EH (cell line): ENCODE data around the gene MYEOV.

Experiments used
- DNase-seq: peaks from one replicate; pipeline ENCODE4 v3.0.0-alpha.2; 2015; ENCODE audit warnings: low read depth

Gene MYEOV

DNA sequence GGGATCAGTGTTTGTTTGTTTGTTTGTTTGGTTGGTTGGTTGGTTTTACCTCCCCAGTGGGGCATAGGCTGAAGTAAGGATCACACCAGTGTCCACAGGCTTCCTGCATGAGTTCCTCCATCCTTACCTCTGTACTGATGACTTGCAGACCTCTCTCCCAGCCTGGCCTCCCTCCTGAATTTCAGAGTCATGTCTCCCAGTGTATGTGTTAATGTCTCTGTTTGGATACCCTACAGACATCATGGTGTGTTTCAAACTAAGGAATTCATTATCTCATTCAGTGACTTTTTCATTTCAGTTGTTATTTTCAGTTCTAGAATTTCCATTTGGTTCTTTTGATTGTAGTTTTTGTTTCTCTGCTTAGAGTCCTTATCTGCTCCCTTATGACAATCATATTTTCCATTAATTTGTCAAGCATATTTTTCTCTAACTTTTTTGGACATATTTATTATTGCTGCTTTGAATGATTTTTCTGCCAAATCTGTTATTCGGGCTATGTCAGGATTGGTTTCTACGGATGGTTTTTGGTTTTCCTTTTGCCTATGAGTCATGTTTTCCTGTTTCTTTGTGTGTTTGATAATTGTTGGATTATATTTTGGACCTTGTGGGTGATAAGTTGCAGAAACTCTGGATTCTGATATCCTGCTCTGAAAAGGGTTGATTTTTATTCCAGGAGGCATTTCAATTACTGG lies 23.6 kb downstream of the MYEOV start:
- peak; percentile 55 for DNase-seq

DNA sequence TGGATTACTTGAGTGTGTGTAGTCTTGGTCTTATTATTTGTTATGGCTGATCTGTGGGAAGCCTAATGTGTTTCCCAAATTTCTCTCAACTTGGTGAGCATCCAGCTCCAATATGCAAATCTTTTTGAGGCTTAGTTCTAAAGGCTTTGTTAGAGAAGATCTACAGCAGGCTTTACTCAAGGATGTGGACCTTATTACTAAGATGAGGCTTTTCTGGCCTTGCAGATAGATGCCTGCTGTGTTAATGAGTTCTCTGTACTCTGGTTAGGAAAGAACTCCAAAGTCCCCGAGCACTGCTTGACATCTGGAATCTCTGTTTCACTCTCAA lies 24.1 kb downstream of the MYEOV start:
- DNase-seq: no peak

DNA sequence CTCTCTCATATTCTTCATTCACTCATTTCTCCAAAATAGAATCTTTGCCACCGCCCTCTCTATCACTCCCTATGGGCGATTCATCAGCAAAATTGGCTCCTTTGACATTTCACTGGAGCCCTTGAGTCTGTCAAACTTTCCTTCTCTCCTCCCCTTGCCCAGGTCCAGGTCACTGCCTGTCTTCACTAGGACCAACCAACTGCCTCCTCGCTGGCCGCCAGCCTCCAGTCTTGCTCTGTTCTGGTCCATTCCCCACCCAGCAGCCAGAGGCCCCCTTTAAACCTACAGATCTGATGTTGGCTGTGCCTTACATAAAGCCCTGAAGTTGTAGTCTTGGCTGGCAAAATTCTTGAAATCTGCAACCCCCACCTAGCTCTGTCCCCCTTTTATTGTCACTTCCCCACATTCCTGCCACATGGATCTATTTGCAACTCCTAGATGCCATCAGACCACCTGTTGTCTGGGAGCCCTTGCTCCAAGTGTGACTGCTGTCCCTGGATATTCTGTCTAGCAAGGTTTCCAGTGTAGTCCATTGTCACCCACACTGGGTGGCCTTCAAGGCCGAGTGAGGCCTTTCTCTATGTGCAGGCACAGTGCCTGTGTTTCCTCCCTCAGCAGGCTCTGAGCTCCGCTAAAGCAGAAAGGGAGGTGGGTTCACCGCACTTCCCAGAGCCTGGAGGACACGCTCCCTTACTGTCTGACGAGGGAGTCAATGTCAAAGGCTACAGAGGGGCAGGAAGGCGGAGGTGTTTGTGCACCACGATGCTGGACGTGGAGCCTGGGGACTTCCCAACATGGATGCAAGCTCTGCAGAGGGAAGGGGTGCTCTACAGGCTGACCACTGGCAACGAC lies 25.5 kb downstream of the MYEOV start:
- DNase-seq: no peak

DNA sequence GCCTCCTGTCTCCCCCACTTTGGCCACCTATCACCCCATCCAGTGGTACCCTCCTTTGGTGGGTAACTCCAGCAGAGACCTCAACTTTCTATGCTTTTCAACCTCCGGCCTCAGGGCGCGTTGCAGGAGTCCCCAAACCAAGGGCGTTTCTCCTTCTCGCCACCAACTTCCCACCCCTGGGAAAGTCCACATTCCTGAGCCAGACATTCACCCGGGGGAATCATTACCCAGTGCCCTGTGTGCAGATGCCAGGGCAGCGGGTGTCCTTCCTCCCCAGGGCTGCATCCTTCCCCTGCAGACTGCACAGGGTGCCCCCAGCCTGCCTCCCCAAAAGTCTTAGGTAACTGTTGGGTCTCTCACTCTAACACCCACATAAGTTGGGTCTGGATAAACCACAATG lies 26.4 kb downstream of the MYEOV start:
- DNase-seq: peak; percentile 62

DNA sequence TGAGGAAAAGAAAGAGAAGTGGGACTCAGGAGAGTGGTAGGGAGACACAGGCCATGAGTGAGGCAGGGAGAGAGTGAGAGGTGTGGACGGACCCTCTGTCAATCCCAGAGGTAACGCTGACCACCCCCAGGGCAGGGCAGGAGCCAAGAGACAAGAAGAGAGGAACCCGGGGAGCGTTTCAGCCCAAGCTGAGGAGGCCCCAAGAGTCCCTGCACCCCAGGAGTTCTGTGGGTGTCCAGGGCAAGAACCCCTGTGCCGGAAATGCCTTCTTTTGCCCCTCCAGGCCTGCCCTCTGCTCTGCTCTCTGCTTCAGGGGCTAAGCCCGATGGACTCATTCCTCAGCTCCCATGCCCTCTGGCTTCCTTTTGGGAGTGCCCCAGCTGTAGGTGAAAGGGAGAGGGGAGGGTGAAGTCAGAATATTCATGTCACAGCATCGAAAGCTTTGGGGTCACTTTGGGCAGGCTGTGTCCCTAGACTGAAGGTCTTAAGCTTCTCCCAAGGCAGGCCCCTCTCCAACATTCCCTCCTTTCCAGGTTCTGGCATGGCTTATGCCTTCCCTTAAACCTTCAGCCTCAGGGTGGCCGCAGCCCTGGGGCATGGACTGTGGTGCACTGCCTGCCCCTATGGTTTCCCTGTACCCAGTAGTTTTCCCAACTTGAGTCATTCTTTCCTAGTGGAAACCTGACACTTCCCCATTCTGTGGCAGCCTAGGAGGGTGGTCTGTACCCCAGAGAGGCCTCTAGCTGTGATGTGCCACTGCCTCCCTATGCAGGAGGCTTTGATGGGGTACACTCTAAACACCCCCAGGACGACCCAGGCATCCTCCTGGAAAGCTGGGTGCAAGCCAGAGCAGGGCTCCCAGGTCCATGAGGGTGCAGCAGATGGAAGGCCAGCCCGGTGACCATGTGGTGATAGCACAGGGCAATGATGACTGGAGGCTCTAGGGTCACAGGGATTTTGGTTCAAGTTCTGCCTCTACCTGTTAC lies 27.1 kb downstream of the MYEOV start:
- DNase-seq: peak; percentile 79

DNA sequence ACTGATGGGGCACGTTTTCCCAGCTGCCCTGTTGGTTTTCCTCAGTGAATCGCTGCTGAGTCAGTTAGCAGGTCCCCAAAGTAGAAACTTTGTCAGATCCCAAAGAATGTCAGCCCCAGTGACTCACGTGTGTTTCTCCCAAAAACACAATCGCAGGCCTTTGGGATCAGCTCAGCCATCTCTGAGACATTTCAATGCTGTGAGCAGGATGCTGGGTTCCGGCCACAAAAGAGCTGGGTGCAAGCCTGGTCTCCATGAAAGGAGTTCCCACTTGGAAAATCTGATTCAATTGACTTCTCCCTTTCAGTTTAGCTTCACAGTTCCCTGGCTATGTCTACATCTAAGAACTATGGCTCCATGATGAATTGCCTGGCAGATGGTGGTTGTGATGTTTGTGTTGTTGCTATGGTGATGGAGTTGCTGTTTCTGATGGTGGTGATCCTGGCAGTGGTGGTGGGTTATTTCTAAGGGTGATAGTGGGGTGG lies 28.0 kb downstream of the MYEOV start:
- peak; percentile 99 for DNase-seq

DNA sequence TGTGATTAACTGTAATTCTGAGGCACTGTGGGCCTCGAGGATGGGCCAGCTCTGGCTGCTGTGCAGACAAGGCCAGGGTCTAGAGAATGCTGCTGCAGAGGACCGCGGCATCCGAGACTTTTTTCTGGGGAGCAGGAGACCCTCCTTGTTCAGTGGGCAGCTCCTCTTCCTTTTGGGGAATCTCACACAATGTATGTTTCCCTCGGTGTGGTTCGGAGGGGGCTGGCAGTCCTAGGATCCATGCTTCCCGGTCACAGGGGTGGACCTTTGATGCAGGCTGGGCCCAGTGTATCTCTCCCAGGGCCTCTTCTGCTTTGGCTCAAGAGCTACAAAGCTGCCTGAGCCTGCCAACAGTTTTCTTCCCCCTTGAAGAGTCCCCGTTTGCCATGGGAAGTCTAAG lies 31.5 kb downstream of the MYEOV start:
- DNase-seq: no peak

DNA sequence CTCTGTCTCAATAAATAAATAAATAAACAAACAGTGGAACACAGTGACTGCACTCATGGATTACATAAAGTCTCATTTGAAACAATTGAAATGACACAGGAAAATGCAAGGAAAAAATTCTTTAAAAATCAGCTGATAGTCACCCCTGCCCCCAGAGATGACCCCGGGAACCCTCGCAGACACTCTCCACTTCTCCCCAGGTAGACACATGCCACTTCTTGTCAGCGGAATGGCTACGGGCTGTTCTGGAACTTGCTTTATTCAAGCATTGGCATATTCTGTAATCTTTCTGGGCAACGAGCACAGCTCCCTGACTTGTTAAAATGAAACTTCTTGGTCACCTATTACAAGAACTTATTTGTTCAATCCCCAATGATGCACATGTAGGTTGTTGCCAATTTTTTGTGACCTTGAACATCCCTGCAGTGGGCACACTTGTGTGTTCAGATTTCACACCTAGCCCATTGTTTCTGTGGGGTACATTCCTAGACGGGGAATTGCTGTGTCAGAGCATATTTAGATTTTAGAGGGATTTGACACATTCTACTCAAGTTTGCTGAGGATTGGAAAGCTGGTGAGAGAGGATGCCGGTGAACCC lies 32.8 kb downstream of the MYEOV start:
- DNase-seq: no peak

DNA sequence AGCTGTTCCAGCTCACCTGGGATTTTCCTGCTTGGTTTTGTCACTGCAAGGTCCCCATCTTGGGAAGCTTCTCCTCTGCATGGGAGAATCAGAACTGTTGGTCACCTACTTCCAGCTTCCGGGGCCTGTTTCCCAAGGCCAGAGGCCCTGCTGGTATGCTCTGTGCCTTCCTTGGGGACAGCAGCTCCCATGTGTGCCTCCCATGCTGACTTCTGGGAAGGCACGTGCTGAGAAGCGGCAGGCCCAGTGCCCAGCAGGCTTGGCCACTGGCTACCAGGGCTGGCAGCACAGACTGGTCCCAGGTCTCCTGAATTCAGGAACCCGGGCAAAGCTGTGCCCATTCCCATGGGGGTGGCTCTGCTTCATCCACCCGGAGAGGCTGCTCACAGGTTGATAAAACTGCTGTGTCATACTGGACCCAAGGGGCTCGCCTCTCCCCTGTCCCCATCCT lies 33.8 kb downstream of the MYEOV start:
- no peak for DNase-seq

DNA sequence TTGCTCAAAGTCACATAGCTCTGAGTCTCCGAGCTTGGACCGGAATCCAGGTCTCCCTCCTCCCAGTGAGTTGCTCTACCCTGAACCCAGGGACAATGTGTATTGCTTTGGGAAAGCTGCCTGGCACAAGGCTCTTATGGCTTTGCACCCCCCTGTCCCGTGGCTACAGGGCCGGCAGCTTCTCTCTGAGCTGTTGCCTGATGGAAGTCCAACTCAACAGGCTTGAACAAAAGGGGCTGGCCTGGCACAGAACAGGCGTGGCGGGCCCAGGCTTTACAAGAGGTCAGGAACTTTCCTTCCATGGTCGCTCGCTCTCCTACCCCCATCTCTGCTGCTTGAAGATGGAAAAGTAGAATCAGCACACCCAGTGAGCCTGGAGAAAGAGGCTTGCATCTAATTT lies 34.3 kb downstream of the MYEOV start:
- no peak for DNase-seq

DNA sequence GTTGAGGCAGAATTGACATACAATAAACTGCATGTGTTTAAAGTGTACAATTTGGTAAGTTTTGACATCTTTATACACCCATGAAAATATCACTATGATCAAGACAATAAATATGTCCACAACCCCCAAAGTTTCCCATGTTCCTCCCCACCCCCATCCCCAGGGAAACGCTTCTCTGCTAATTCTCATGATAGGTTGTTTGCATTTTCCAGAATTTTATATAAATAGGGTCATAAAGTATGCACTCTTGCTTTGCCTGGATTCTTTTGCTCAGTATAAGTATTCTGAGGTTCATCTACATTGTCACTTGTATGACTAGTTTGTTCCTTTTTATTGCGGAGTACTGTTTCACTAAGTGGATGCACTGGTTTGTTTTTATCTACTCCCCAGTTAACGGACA lies 35.6 kb downstream of the MYEOV start:
- DNase-seq: no peak

DNA sequence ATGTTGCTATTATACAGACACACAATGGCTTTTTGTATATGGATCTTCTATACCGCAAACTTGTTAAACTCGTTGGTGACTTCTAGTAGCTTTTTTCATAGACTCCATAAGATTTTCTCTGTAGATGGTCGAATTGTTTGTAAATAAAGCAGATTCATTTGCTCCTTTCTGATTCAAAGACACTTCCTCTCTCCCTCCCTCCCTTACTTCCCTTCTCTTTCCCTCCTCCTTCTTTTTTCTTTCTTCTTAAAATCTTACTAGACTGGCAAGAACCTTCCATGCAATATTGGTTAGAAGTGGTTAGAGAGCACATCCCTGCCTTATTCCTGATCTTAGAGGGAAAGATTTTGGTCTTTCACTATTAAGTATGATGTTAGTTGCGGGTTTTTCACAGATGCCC lies 36.4 kb downstream of the MYEOV start:
- DNase-seq: no peak

DNA sequence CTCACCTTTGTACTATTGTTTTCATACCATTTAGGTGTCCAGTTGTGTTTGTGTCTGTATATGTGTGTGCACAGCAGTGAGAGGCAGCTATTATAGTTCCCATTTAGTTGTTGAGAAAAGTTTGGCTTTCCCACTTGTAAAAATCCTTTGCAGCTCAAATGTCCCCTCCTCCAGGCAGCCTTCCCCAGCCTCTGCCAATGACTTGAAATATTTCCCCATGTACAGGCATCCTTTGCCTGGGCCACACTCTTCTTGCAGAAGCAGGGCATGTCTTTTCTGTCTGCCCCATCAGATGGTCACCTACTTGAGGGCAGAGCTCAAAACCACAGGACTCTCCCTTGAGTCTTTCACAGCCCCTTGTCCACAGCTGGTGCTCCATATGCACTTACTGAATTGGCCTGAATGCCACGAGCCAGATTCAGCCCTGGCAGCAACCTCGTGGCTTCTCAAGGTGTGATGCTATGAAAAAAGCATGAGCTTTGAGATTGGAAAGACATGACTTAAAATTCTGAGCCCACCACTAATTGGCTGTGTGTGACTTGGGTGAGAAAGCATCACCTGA lies 39.3 kb downstream of the MYEOV start:
- no peak for DNase-seq

DNA sequence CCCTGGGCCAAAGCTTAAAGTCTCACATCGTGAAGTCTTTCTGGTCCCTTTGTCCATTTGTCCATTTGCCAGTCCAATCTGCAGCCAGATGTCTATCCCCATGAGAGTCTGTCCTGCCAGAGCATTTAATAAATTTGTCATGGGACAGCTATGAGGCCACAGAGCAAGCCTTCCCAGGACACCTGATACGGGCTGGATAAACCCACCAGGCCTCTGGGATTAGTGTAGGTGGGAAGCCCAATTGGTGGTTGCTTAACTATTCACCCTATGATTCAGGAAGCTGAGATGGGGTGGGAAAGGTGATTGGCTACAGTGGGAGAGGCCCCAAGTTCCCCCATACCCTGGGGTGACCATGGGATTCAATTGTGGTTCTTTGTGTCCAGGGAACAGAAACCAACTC lies 39.9 kb downstream of the MYEOV start:
- no peak for DNase-seq

DNA sequence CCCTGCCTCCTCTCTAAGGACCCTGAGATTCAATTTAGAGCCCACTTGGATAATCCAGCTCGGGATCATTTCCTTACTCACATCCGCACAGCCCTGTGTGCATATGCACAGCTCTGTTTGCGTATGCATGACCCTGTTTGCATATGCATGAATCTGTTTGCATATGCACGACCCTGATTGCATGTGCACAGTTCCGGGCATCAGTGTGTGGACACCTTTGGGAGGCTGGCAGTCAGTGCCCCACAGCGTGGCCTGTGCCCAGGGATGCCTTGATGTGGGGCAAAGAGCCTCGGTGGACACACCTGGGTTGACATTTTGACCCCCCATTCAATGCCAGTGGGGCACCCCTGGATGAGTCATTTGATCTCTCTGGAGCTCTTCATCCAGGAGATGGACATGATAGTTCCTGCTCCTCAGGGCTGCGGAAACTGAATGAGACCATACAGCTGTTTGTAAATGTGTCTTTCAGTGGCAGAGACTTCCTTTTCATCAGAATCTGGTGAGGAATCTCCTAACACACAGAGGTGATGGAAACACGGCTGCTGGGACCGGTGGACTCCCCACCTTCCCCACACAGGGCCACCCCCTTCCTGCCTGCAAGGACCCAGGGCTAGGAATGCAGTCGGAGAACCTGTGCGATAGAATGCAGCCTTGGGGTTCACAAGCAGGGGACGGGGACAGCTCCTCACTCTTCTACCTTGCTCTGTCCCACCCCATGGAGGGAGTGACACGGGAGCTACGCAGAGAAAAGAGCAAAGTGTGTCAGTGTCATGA lies 41.2 kb downstream of the MYEOV start:
- no peak for DNase-seq

DNA sequence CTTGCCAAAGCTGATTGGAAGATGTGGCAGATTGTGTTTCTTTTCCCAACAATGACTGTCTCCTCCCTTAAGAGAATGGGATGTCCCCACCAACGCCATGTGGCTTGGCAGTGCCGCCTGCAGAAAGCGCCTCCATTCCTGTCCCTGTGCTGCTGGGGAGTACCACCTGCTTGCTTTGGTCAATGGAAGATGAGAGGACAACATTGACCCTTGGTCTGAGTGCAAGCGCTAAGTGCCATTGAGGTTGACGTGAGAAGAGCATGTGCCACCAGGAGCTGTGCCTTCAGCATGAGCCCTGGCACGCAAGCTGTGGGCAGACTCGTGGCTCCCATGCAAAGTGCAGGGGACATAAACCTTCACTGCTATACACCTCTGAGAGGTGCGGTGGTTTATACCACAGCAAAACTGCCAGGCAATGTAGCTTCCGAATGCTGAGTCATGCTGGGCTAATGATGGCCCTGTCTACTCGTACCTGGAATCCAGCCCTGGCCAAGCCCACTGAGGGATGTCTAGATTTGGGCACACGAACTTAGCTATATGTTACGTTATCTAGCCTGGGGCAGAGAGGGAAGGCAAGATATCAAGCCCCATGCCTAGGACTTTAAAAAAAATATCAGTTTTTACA lies 41.9 kb downstream of the MYEOV start:
- no peak for DNase-seq

DNA sequence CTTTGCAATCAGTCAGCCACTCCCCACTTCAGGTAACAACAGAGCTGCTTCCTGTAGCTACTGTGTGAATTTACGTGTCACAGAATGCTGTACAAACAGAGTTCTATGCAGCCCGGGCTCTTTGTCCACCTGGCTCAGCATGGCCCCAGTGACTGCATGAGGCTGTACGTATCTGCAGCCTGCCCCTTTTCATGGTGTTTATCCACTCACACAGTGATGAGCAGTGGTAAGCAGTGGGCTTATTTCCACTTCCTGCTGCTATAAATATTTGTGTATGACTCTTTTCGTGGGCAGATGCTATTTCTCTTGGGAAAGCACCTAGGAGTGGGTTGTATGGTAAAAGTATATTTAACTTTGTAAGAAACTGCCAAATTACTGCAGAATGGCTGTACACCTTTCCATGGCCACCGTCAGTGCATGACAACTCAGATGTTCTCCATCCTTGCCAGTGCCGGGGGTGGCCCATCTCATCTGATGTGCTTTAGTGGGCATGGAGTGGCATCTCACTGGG lies 43.3 kb downstream of the MYEOV start:
- peak; percentile 60 for DNase-seq

DNA sequence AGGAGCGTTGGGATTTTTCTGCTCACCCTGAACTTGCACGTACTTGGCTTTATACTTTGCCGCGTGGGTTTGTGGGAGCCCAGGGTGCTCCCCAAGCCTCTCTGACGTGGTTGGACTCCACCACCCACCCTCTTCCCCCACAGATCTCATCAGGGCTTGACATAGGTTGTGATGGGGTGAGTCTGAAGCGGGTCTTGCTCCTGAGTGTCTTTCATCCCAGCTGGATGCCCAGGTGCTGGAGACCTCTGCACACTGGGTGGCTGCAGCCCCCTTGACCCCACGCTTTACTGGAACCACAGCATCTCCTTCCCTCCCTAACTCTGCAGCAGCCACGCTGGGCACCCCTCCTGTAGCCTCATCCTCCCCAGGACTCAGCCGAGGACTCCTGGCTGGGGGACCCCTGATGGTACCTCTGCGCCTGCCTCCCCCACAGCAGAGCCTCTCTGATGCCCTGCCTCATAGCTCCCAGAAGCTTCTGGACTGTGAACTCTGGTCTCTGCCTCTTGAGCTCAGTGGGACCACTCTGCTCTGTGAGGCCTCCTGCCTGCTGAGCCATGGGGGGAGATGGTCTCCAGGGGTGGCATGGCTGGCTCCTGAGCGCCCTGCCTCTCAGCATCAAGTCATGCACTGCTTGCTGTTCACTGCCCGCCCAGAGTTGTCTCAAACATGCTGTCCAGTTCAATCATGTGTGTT lies 45.2 kb downstream of the MYEOV start:
- no peak for DNase-seq

DNA sequence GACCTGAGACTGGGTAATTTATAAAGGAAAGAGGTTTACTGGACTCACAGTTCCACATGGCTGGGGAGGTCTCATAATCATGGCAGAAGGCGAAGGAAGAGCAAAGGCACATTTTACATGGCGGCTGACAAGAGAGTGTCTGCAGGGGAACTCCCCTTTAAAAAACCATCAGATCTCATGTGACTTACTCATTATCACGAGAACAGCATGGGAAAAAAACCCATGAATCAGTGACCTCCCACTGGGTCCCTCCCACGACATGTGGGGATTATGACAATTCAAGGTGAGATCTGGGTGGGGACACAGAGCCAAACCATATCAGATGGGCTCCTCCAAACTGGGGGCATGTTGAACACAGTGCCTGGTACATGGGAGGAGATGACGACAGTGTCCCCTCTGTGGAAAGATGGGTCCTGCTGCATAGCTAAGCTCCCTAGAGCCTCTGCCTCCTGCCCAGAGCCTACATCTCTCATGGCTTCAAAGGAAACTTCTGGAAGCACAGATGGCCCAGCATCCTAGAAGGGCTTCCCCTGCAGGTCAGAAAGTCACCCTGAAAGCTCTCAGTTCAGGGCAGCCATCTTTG lies 46.1 kb downstream of the MYEOV start:
- DNase-seq: no peak
